Fibroblast of skin of left quadriceps (primary cell): Measurements from ENCODE around the gene RER1.

Source experiments
- DNase-seq, 2 experiments: peaks; one replicate each; pipeline ENCODE4 v3.0.0-alpha.2; 2013; ENCODE audit warnings: low read depth in 2 of 2

The RER1 gene

DNA sequence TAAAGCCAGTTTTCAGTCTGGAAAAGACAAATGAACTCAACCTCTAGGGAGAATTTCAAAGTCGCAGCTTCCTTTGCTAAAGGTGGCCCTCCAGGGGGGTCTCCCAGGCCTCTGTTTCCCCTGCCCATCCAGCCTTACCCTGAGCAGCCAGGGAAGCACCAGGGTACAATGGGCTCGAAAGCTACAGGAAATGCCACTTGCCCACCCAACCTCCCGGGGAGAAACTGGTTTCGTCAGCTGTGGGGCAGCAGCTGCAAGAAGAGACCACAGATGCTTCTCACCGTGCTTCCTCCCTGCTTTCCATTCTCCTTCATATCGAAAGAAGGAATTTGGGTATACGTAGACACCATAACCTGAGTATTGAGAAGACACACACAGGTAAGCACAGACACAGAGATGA, 2.0 kb upstream of the RER1 start:
- DNase-seq: no peak

DNA sequence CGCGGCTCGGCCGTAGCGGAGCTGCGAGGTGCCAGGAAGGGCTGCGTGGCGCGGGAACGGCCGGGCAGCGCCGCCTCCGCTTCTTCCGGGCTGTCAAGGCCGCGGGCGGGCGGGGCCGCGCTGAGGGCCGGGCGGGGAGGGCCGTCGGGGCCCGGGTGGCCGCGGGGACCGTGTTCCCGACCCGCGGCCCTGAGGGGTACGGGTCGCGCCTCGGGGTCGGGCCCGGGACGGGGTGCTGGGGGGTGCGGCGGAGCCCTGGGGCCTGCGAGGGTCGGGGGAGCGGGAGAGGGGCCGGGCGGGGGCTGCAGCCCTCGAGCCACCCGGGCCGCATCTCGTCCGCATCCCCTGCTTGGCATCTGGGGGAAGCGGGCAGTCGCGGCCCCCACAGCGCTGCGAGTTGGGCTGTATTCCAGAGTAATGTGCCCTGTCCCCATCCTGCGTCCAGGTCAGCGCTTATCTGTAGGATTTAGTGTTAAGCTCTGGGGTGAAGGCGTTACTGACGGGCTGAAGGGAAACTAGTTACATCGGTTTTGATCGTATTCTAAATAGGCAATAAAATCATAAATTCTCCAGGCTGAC, 379 bp downstream of the RER1 start:
- no peak for DNase-seq

DNA sequence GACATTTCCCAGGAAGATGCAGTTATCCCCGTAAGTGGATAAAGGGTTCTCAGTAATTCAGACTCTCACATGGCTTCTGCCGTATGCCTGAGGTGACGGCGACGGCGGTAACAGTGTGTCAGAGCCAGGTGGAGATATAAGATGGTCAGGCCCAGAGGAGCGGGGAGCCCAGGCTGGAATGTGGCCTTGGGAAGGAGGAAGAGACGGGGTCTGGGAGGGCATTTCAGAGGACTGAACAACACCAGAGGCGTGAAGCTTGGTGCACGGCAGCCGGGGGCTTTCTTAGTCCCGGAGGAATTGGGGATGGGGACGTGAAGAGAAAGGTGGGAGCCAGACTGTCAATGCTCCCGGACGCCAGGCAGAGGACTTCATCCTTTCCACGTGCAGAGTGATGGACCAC, 1.0 kb downstream of the RER1 start:
- DNase-seq: no peak

GRCh38 chr1:2393471-2393877, 1.8 kb downstream of the RER1 start:
- DNase-seq: no peak

GRCh38 chr1:2394220-2394619, 2.6 kb downstream of the RER1 start:
- no peak for DNase-seq

GRCh38 chr1:2394761-2395160, 3.1 kb downstream of the RER1 start:
- DNase-seq: no peak

DNA sequence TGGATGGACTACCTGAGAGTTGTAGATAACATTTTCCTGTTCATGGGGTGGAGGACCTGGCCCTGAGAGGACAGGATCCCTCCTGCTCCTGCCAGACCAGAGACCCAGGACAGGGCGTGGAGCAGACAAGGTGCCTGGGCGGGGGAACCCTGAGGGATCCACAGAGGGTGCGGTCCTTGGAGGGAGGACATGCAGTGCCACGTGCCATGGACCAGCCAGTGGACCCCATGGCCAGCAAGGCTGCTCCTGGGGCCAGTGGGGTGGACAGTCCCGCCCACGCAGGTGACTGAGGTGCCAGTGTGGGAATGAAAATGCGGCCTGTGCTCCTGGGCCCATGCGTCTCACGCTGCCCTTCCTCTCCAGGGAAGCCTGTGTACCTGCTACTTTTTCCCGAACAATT, 3.6 kb downstream of the RER1 start:
- no peak for DNase-seq

DNA sequence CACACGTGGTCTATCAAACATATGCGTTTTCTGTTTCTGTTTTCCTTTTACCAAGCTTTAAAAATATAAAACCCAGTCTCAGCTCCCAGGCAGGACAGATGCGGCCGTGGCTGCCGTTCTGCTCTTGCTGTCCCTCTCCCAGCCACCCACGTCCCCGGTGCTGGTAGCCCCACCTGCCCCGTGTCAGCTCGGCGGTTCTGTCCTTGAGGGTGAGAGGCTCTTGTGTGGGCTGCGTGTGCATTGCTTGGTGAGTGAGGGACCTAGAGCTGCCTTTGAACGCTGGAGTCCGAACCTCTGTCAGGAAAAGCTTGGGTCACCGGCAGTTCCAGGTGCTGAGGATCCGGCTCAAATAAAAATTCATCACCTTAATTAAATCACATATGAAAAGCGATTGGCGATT, 4.4 kb downstream of the RER1 start:
- DNase-seq: no peak

DNA sequence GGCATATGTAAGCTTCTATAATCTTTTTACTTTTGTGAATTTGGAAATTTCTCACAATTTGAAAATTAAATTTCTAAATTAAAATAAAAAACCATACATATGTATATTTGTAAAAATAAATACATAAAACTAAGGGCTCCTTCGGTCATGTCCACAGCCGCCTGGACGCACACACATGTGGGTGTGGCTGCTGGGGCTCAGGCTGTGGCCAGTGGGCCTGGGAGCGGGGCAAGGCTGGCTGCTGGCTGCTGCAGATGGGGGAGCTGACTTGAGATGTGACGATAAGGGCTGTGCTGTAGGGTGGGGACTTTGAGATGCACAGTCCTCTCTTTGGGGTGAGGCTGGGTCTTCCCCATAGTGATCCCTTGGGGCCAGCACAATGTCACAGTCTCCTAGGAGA, 4.8 kb downstream of the RER1 start:
- no peak for DNase-seq

DNA sequence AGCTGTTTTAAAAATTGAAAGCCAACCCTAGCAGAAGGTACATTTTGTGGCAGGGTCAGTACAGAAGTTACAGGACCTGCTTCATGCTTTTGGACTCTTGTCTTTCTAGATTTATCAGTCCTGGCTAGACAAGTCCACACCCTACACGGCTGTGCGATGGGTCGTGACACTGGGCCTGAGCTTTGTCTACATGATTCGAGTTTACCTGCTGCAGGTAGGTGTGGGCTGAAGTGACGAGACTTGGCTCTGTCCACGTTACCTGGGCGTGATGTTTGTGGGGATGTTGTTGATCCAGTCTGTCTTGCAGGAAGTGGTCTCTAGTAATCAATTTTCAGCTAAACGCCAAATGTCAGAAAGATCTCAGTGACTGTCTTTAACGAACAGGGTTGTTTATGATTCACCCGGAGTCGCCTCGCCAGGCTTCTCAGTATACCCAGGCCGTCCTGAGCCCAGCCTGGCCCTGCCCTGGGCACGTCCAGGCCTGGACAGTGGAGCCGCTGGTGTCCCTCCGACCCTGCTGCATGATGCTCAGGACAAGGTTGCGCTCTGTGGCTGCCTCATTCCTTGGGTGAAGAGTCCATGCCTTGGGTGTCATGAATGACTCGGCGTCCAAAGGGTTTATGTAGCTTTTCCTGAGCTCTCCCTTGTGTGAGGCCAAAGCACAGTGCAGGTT, 5.5 kb downstream of the RER1 start:
- DNase-seq: no peak

GRCh38 chr1:2398871-2399270, 7.2 kb downstream of the RER1 start:
- DNase-seq: no peak

GRCh38 chr1:2399890-2400575, 8.4 kb downstream of the RER1 start:
- DNase-seq: no peak

- no peak for DNase-seq
Observed at GRCh38 chr1:2400576-2400909, 8.9 kb downstream of the RER1 start.

- DNase-seq: no peak
Observed at GRCh38 chr1:2400950-2401649, 9.5 kb downstream of the RER1 start.

- no peak for DNase-seq
Observed at GRCh38 chr1:2402420-2402819, 10.8 kb downstream of the RER1 start.

GRCh38 chr1:2403273-2403672, 11.6 kb downstream of the RER1 start:
- no peak for DNase-seq

- no peak for DNase-seq
Observed at GRCh38 chr1:2404142-2404889, 12.7 kb downstream of the RER1 start.

- DNase-seq: no peak
Observed at GRCh38 chr1:2404890-2405511, 13.4 kb downstream of the RER1 start.

GRCh38 chr1:2405588-2406295, 14.1 kb downstream of the RER1 start:
- DNase-seq: no peak

GRCh38 chr1:2406451-2407041, 14.9 kb downstream of the RER1 start:
- DNase-seq: no peak
